Measurements from ENCODE around the gene SYT8.

The SYT8 gene

DNA sequence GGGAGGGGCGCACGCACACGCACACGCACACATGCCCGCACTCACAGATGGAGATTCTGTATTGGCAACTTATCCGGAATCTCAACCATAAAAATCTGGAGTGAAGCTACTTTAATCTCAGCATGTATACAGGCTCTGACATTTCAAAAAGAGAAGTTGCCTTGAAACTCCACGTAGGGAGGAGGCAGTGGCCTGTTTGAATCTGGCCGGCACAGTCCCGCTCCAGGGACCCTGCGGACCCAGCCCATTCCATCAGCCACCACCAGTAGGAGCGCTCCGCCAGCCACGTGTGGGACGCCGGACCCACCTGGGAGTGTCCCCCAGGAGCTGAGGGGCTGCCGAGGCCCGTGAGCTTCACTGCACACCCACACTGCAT is 1.9 kb upstream of the SYT8 start:
- ChIA-PET POLR2A (interaction anchor here (0.5 to 2.6 kb wide), 6 partner anchors 60 to 286 kb away, joined by 3 to 16 read pairs (median 4); no protein-coding TSS in a partner anchor), CTCF (interaction anchor here (0.6 to 8.2 kb wide), 44 partner anchors 10 to 324 kb away, joined by 3 to 261 read pairs (median 7); partner anchors contain the start of gene KRTAP5-6)
- Histone ChIP-seq H3K4me3 (ENCODE audit: low read depth, low read length) (no peak overlapping the region), H3K9me3 (ENCODE audit: control insufficient read depth, insufficient read depth, low read depth, low read length) (no peaks in the 10 kb centered on the region), H3K27ac (ENCODE audit: extremely low read depth, low read depth, low read length) (no peak overlapping the region), H3K36me3 (ENCODE audit: control insufficient read depth in 2 of 2, insufficient read depth in 1 of 2, low read length in 2 of 2) (no peaks in the 10 kb centered on the region), H3K4me1 (ENCODE audit: control insufficient read depth, insufficient read depth, low read length) (no peaks in the 10 kb centered on the region)
- no peak for TF ChIP-seq IKZF3 (tag by site-specific recombination; IDR thresholded peaks at IDR 0.05)
- no peak for TF ChIP-seq ZNF121 (tag by site-specific recombination; IDR thresholded peaks at IDR 0.05)
- TF ChIP-seq PRDM4 (tag by site-specific recombination; IDR thresholded peaks at IDR 0.05): no peak
- TF ChIP-seq ZNF146 (tag by site-specific recombination; IDR thresholded peaks at IDR 0.05): no peak
- no peak for TF ChIP-seq ZNF223 (tag by site-specific recombination; IDR thresholded peaks at IDR 0.05)
- no peak for TF ChIP-seq ZNF133 (tag by site-specific recombination; IDR thresholded peaks at IDR 0.05)

GRCh38 chr11:1834062-1834610 is 654 bp upstream of the SYT8 start:
- ChIA-PET POLR2A (interaction anchor here (2.6 kb wide), 1 partner anchor 140 kb away, joined by 16 read pairs; no protein-coding TSS in a partner anchor), CTCF (interaction anchor here (0.6 to 8.2 kb wide), 26 partner anchors 12 to 493 kb away, joined by 3 to 261 read pairs (median 5); partner anchors contain the start of gene KRTAP5-6)
- Histone ChIP-seq H3K4me1 (ENCODE audit: control insufficient read depth, insufficient read depth, low read length) (no peaks in the 10 kb centered on the region), H3K9me3 (ENCODE audit: control insufficient read depth, insufficient read depth, low read depth, low read length) (no peaks in the 10 kb centered on the region), H3K36me3 (ENCODE audit: control insufficient read depth in 2 of 2, insufficient read depth in 1 of 2, low read length in 2 of 2) (no peaks in the 10 kb centered on the region), H3K4me3 (ENCODE audit: low read depth, low read length) (no peak overlapping the region), H3K27ac (ENCODE audit: extremely low read depth, low read depth, low read length) (no peak overlapping the region)
- TF ChIP-seq ZFP69B (tag by site-specific recombination; IDR thresholded peaks at IDR 0.05): no peak
- no peak for TF ChIP-seq ZNF837 (tag by site-specific recombination; IDR thresholded peaks at IDR 0.05)
- no peak for TF ChIP-seq SP3 (tag by site-specific recombination; IDR thresholded peaks at IDR 0.05)
- TF ChIP-seq ZNF335 (tag by site-specific recombination; conservative IDR thresholded peaks at IDR 0.05): no peak
- TF ChIP-seq, protein P1, sequence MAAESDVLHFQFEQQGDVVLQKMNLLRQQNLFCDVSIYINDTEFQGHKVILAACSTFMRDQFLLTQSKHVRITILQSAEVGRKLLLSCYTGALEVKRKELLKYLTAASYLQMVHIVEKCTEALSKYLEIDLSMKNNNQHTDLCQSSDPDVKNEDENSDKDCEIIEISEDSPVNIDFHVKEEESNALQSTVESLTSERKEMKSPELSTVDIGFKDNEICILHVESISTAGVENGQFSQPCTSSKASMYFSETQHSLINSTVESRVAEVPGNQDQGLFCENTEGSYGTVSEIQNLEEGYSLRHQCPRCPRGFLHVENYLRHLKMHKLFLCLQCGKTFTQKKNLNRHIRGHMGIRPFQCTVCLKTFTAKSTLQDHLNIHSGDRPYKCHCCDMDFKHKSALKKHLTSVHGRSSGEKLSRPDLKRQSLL (tag by site-specific recombination; IDR thresholded peaks at IDR 0.05): no peak
- no peak for TF ChIP-seq ZNF18 (tag by site-specific recombination; IDR thresholded peaks at IDR 0.05)
- TF ChIP-seq IKZF3 (tag by site-specific recombination; IDR thresholded peaks at IDR 0.05): no peak
- no peak for TF ChIP-seq ZIC2 (tag by site-specific recombination; IDR thresholded peaks at IDR 0.05)
- TF ChIP-seq, protein P2, sequence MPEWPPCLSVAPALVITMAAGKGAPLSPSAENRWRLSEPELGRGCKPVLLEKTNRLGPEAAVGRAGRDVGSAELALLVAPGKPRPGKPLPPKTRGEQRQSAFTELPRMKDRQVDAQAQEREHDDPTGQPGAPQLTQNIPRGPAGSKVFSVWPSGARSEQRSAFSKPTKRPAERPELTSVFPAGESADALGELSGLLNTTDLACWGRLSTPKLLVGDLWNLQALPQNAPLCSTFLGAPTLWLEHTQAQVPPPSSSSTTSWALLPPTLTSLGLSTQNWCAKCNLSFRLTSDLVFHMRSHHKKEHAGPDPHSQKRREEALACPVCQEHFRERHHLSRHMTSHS (tag by site-specific recombination; IDR thresholded peaks at IDR 0.05): no peak
- no peak for TF ChIP-seq MYNN (tag by site-specific recombination; IDR thresholded peaks at IDR 0.05; ENCODE audit: borderline replicate concordance)
- TF ChIP-seq KLF7 (tag by site-specific recombination; IDR thresholded peaks at IDR 0.05; ENCODE audit: borderline replicate concordance): no peak
- no peak for TF ChIP-seq ZNF658 (tag by site-specific recombination; IDR thresholded peaks at IDR 0.05)
- TF ChIP-seq, protein P3, sequence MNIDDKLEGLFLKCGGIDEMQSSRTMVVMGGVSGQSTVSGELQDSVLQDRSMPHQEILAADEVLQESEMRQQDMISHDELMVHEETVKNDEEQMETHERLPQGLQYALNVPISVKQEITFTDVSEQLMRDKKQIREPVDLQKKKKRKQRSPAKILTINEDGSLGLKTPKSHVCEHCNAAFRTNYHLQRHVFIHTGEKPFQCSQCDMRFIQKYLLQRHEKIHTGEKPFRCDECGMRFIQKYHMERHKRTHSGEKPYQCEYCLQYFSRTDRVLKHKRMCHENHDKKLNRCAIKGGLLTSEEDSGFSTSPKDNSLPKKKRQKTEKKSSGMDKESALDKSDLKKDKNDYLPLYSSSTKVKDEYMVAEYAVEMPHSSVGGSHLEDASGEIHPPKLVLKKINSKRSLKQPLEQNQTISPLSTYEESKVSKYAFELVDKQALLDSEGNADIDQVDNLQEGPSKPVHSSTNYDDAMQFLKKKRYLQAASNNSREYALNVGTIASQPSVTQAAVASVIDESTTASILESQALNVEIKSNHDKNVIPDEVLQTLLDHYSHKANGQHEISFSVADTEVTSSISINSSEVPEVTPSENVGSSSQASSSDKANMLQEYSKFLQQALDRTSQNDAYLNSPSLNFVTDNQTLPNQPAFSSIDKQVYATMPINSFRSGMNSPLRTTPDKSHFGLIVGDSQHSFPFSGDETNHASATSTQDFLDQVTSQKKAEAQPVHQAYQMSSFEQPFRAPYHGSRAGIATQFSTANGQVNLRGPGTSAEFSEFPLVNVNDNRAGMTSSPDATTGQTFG (tag by site-specific recombination; IDR thresholded peaks at IDR 0.05; ENCODE audit: borderline replicate concordance): no peak
- no peak for TF ChIP-seq ZNF280D (tag by site-specific recombination; IDR thresholded peaks at IDR 0.05)
- TF ChIP-seq ZNF530 (tag by site-specific recombination; IDR thresholded peaks at IDR 0.05; ENCODE audit: low read depth): no peak
- TF ChIP-seq ZNF350 (tag by site-specific recombination; IDR thresholded peaks at IDR 0.05): no peak
- no peak for TF ChIP-seq ZNF624 (tag by site-specific recombination; IDR thresholded peaks at IDR 0.05)
- no peak for TF ChIP-seq ZNF2 (tag by site-specific recombination; IDR thresholded peaks at IDR 0.05)

Data from HEK293 (cell line).